GM19351 (cell line): ENCODE data around the gene DUOXA2.

Source experiments
- ATAC-seq: cut with Tn5 transposase; IDR thresholded peaks from one replicate; pipeline ENCODE4 v1.9.1; 2021; ENCODE audit warnings: mild to moderate bottlenecking, moderate library complexity; ENCODE audit not compliant: unreplicated experiment

Gene DUOXA2

GRCh38 chr15:45116482-45117307 lies 2.6 kb downstream of the DUOXA2 start:
- no peak for ATAC-seq

- ATAC-seq, result no peak
These were observed 3.4 kb downstream of the DUOXA2 start for GRCh38 chr15:45117308-45118130.

GRCh38 chr15:45118131-45118588 lies 4.0 kb downstream of the DUOXA2 start:
- ATAC-seq, result peak; percentile 92

GRCh38 chr15:45118996-45119395 lies 4.9 kb downstream of the DUOXA2 start:
- no peak for ATAC-seq

- ATAC-seq, result no peak
These were observed 6.2 kb downstream of the DUOXA2 start for GRCh38 chr15:45120081-45120972.

GRCh38 chr15:45121020-45121419 lies 6.9 kb downstream of the DUOXA2 start:
- ATAC-seq, result no peak

GRCh38 chr15:45121706-45122417 lies 7.7 kb downstream of the DUOXA2 start:
- no peak for ATAC-seq

- no peak for ATAC-seq
These were observed 8.6 kb downstream of the DUOXA2 start for GRCh38 chr15:45122719-45123118.

- ATAC-seq, result no peak
These were observed 9.3 kb downstream of the DUOXA2 start for GRCh38 chr15:45123397-45123796.

GRCh38 chr15:45126535-45127158 lies 12.5 kb downstream of the DUOXA2 start:
- no peak for ATAC-seq

- no peak for ATAC-seq
These were observed 15.0 kb downstream of the DUOXA2 start for GRCh38 chr15:45128971-45129639.

- ATAC-seq, result no peak
These were observed 15.6 kb downstream of the DUOXA2 start, which contains the start of the genes DUOX1 and DUOXA1 for GRCh38 chr15:45129651-45130129. DUOX1 (plus strand) TSS chr15:45129994; CDS start chr15:45131967, 1,973 bp downstream. DUOXA1 (minus strand) TSS chr15:45129879; CDS start chr15:45123014, 6,865 bp downstream.

GRCh38 chr15:45130291-45131000 lies 16.3 kb downstream of the DUOXA2 start:
- no peak for ATAC-seq

GRCh38 chr15:45131510-45131909 lies 17.4 kb downstream of the DUOXA2 start:
- ATAC-seq, result no peak

GRCh38 chr15:45132844-45133560 lies 18.9 kb downstream of the DUOXA2 start:
- ATAC-seq, result no peak

- no peak for ATAC-seq
These were observed 19.4 kb downstream of the DUOXA2 start for GRCh38 chr15:45133561-45133920.

- ATAC-seq, result no peak
These were observed 19.9 kb downstream of the DUOXA2 start for GRCh38 chr15:45134046-45134445.
